Right lobe of liver (tissue), 4 donors: Measurements from ENCODE around the gene GREB1.

Experiments
- POLR2A ChIP-seq: fragments of 450-650 bp; IDR thresholded peaks from one replicate; pipeline ENCODE4 v1.6.1; 2017; ENCODE audit warnings: antibody characterized with exemption, mild to moderate bottlenecking
- TF ChIP-seq, protein P1 (sequence below), 4 donors: fragments of 200-600 bp in 3 of 4; fragments of 450-650 bp in 1 of 4; IDR thresholded peaks; one replicate each; pipeline versions ENCODE4 v1.5.1 to v1.8.0; 2016 to 2022; ENCODE audit warnings: antibody characterized with exemption in 4 of 4, mild to moderate bottlenecking in 2 of 4
- donor health status: DM: no; HTN: no; CAD: no.
- donor health status: DM: no; HTN: no; CAD: no.
- donor health status: DM: no; HTN: yes; CAD: no.

- TF ChIP-seq, protein P1, sequence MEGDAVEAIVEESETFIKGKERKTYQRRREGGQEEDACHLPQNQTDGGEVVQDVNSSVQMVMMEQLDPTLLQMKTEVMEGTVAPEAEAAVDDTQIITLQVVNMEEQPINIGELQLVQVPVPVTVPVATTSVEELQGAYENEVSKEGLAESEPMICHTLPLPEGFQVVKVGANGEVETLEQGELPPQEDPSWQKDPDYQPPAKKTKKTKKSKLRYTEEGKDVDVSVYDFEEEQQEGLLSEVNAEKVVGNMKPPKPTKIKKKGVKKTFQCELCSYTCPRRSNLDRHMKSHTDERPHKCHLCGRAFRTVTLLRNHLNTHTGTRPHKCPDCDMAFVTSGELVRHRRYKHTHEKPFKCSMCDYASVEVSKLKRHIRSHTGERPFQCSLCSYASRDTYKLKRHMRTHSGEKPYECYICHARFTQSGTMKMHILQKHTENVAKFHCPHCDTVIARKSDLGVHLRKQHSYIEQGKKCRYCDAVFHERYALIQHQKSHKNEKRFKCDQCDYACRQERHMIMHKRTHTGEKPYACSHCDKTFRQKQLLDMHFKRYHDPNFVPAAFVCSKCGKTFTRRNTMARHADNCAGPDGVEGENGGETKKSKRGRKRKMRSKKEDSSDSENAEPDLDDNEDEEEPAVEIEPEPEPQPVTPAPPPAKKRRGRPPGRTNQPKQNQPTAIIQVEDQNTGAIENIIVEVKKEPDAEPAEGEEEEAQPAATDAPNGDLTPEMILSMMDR (IDR thresholded peaks at IDR 0.05), result no peak
- TF ChIP-seq POLR2A, result no peak
Measured at GRCh38 chr2:11611251-11611650, 77.4 kb downstream of the GREB1 start.
